Measurements from ENCODE around the gene MAP4K1.
"Not testable (repeated sequence)": the region's sequence is repeated elsewhere in the genome, so short reads cannot be mapped to it uniquely, and the experiment has no call there.

The MAP4K1 gene

DNA sequence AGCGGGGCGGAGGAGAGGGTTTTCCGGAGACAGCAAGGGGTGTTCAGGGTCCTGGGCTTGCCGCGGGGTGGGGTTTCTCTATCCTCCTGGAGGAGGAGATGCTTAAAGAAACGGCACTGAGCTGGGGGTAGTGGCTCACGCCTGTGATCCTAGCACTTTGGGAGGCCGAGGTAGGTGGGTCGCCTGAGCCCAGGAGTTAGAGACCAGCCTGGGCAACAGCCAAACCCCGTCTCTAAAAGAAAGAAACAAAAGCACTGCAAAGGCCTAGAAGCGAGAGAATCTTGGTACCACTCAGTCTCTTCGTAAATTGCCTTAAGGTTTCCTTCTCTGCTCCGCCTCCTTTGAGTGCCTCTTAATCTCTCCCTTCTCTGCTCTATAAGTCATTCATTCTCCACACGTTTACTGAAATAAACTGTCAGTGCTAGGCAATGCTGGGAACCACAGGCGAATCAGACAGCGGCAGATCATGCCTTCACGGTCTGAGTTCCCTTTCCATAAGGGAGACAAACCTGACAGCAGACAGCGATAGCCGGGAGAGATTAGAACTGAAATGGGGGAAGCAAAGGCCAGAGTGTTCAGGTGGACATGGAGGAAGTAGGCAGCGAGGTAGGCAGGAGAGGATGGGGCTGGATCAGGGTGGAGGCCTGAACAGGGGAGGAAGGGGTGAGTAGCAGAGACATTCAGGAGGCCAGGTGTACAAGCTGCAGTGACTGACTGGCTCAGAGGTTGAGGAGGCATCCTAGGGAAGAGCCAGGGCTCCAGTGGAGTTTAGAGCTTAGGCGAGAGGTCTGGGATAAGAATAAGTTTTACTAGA is 1.8 kb upstream of the MAP4K1 start:
- DNase-seq: no peak

DNA sequence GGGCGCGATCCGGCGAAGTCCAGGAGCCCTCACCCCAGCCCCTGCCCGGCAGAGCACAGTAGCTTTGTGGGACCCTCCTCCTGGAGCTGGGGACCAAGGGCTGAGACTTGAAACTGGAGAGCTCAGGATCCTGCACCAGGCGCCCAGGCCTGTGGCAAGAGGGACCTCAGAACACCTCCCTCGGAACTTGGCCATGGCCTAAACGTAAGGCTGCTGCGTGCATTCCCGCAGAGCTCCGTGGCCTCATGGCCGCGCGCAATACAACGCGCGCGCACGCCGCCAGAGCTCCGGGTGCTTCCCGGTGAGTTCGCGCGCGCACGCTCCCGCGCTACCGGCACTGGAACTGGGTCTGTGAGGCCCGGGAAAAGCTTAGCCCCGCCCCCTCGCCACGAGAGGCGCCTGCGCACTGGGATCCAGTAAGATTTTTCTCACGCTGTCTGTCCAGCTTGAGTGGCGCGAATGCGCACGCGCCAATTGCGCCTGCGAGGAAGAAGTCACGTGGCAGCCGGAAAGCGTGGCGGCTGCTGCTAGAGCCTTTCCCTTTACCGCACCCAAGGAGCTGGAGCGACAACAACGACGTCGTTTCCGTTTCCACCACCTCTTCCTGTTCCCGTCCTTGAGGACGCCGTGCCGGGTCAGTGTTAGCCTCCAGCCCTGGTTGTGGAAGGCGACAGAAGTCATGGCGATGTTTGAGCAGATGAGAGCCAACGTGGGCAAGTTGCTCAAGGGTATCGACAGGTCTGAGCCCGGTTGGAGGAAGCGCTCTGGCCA is 1.0 kb upstream of the MAP4K1 start, which contains the start of gene EIF3K:
Gene EIF3K, plus strand, starts transcription at position 599 of the 771 bp plus-strand sequence. Its CDS starts 81 bp downstream, at position 680.
- peak; percentile 90 for DNase-seq

DNA sequence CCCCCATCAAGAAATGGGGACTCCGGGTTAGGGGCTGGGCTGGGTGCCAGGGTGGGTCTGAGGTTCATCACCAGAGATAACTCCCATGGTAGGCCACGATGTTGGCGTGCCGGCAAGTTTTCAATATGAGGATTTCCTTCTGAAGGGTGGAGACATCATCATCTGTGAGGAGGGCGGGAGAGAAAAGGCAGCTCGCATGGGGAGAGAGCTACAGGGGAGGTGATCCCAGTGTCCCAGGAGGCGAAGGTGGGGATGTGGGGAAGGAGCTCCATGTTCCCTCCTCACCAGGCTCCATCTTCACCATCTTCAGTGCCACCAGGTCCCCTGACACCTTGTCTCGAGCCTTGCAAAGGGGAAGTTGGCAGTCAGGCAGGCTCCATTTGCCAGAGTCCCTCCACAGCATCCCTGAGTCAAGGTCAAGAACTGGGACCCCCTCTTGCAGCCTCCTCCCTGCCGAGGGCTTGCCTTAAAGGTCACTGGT is 430 bp downstream of the MAP4K1 start:
- no peak for DNase-seq

DNA sequence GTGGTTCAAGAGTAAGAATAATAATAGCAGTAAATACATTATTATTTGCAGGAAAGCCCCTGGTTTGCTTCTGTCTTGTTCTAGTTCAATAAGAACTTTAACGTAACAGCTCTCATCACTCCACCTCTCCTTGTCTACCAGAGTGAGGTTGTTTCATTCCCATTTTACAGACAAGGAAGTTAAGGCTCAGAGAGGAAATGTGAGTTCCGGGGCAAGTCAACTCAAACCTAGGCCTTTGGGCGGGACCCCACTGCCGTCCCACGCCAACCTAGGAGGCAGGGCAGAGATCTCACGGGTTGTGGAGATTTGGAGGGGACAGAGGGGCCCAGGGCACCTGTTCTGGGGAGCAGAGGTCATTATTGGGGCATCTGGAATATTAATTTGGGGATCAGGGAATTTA is 1.5 kb downstream of the MAP4K1 start:
- no peak for DNase-seq

- DNase-seq: no peak
Measured at GRCh38 chr19:38615007-38615581, 2.7 kb downstream of the MAP4K1 start.

DNA sequence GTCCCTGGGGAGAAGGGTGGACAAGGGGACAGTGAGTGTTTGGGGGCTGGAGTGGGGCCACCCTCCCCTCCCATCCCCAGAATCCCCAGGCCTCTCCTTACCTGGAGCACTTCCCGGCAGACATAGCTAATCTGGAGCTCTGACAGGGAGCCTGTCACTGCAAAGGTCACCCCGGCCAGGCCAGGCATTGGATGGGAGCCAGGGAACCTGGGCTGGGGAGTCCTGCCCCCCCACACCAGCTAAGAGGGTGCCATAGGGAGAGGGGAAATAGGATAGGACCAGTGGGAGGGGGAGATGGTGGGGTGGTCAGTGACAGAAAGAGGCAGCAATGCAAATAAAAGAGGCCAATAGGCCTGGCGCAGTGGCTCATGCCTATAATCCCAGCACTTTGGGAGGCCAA is 3.5 kb downstream of the MAP4K1 start:
- DNase-seq: no peak

DNA sequence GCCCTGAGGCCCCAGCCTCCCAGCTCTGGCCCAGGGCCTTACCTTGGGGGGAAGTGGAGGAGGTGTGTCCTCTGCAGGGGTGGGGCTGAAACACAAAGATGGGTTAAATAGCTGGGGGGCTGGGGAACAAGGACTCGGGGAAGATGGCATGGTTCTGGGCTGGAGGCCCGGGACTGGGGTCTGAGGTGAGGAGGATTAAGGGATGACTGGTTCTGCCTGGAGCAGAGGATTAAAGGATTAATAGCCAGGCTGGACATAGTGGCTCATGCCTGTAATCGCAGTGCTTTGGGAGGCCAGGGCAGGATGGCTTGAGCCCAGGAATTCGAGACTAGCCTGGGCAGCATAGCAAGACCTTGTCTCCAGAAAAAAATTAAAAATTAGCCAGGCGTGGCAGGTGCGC is 11.6 kb downstream of the MAP4K1 start:
- DNase-seq: no peak

DNA sequence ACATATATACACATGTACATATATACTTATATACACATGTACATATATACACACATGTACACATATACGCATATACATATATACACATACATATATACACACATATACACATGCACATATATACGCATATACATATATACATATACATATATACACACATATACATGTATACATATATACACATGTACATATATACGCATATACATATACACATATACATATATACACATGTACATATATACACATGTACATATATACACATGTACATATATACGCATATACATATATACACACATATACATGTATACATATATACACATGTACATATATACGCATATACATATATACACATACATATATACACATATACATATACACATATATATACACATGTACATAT is 14.9 kb downstream of the MAP4K1 start:
- DNase-seq: not testable (repeated sequence)

GRCh38 chr19:38599722-38600121 is 18.0 kb downstream of the MAP4K1 start:
- no peak for DNase-seq

GRCh38 chr19:38597075-38597474 is 20.7 kb downstream of the MAP4K1 start:
- DNase-seq: no peak

- no peak for DNase-seq
Measured at GRCh38 chr19:38596057-38596981, 21.4 kb downstream of the MAP4K1 start.

DNA sequence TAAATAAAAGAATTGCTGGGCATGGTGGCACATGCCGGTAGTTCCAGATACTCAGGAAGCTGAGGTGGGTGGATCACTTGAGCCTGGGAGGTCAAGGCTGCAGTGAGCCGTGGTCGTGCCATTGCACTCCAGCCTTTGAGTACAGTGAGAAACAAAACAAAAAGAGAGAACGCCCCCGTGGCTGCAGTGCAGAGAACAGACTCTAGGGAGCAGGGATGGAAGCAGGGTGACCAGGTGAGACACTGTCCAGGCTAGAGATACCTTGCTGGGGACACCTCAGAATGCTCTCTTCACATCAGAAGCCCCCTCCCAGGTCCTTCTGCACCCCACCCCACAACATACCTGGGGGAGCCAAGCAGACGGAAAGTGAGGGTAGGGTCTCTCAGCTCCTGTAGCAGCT is 24.8 kb downstream of the MAP4K1 start:
- no peak for DNase-seq

- no peak for DNase-seq
Measured at GRCh38 chr19:38588041-38588440, 29.7 kb downstream of the MAP4K1 start.

GRCh38 chr19:38587562-38587961 is 30.2 kb downstream of the MAP4K1 start:
- no peak for DNase-seq

GRCh38 chr19:38583985-38584305 is 33.8 kb downstream of the MAP4K1 start:
- DNase-seq: no peak

DNA sequence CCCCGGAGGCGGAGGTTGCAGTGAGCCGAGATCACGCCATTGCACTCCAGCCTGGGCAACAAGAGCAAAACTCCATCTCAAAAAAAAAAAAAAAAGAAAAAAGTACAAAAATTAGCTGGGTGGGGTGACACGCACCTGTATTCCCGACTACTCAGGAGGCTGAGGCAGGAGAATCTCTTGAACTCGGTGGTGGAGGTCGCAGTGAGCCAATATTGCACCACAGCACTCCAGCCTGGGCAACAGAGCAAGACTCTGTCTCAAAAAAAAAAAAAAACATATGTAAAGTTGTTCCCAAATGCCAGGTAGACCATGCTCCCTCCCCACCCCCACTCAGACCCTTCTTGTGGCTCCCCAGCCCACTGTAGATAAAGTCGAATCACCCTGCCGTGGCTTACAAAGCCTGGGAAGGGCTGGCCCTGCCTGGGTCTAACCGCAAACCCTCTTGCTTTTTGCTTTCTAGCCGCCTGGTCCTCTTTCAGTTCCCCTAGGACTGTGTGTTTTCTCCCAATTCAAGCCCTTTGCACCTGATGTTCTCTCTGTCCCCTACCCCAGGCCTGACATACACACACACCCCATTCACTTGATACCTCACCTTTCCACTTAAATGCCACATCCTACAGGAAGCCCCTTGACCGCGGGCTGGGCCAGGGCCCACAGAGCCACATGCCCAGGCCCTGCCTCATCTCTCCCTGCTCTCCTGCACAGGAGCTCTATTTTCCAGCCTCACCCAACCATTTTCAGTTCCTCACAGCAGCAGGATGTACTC is 34.4 kb downstream of the MAP4K1 start:
- no peak for DNase-seq

DNA sequence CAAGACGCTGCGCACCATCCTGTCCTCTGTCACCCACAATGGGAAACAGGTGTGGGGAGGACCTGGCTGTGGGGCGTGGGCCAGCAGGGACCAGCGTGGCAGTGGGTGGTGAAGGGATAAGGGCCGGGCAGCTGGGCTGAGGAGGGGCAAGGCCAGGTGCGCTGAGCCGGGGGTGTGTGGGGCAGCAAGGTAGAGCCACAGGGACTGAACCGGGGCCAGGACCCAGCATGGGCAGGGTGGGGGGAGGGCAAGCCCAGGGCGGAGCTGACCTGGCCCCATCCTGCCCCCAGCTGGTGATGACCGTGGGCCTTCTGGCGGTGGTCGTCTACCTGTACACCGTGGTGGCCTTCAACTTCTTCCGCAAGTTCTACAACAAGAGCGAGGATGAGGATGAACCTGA is 37.7 kb downstream of the MAP4K1 start:
- DNase-seq: no peak

DNA sequence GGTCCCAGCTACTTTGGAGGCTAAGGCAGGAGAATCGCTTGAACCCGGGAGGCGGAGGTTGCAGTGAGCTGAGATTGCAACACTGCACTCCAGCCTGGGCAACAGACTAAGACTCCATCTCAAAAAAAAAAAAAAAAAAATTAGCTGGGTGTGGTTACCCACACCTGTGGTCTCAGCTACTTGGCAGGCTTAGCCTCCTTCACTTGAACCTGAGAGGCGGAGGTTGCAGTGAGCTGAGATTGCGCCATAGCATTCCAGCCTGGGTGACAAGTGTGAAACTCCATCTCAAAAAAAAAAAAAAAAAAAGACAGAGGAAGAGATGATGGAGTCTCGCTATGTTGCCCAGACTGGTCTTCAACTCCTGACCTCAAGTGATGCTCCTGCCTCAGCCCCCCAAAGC is 38.4 kb downstream of the MAP4K1 start:
- not testable (repeated sequence) for DNase-seq

- DNase-seq: no peak
Measured at GRCh38 chr19:38577826-38578225, 39.9 kb downstream of the MAP4K1 start.

- DNase-seq: no peak
Measured at GRCh38 chr19:38571682-38572081, 46.1 kb downstream of the MAP4K1 start.

- no peak for DNase-seq
Measured at GRCh38 chr19:38569368-38569983, 48.3 kb downstream of the MAP4K1 start.

All from NCI-H2081 treated with DMSO at 0.1 percent for 48 hours (cell line).